ENCODE results near the gene AKAP13. TPM values are rescaled to one million over a fixed set of nuclear protein-coding genes. Genes with fewer than 3 reads are reported as not detected.

Gene AKAP13
- total and polyA plus RNA-seq, 2 donors (not counting 1 experiment from before 2014, with no cell fraction given): 73.8 to 358 TPM

GRCh38 chr15:85745525-85746150 is 365.2 kb downstream of the AKAP13 start:
- WGBS (ENCODE audit: insufficient coverage): 95% methylated on average over 14 of the region's 14 CpGs

GRCh38 chr15:85746641-85747040 is 366.2 kb downstream of the AKAP13 start:
- H3K36me3 ChIP-seq (replicated peaks in 1 of 2; ENCODE audit: control extremely low read depth in 1 of 2, control insufficient read depth in 1 of 2, extremely low read depth in 1 of 2, insufficient read depth in 2 of 2, low read length in 1 of 2): peaks cover 0 to 74% of the 10 kb centered on the region in 2 experiments
- no peaks in the 10 kb centered on the region for H3K9me3 Mint-ChIP-seq (ENCODE audit: insufficient read depth)
- 97% methylated on average over 11 of the region's 12 CpGs for WGBS (ENCODE audit: insufficient coverage)
- no peak overlapping the region for H3K27ac Mint-ChIP-seq
- ChIA-PET CTCF (no interaction called here), POLR2A (no interaction called here)
- TF ChIP-seq EZH2 (IDR thresholded peaks at IDR 0.05; ENCODE audit: borderline replicate concordance, insufficient read depth, low read depth, low read length, poor library complexity, severe bottlenecking) (no peak), CTCF (IDR thresholded peaks at IDR 0.05) (no peak)
- no peaks in the 10 kb centered on the region for H3K4me1 Mint-ChIP-seq
- H3K9me3 ChIP-seq (ENCODE audit: control extremely low read depth in 1 of 3, control insufficient read depth in 2 of 3, insufficient read depth in 1 of 3, low read length in 2 of 3): no peaks in the 10 kb centered on the region
- H3K4me1 ChIP-seq (ENCODE audit: control insufficient read depth in 2 of 2, insufficient read depth in 2 of 2, low read length in 2 of 2): no peaks in the 10 kb centered on the region
- H3K4me3 Mint-ChIP-seq: no peak overlapping the region
- H3K4me3 ChIP-seq (ENCODE audit: control extremely low read depth in 1 of 5, extremely low read depth in 1 of 5, insufficient read depth in 1 of 5, low read depth in 2 of 5, low read length in 4 of 5): no peak overlapping the region
- H3K9ac ChIP-seq (ENCODE audit: low read length): no peak overlapping the region
- H3K4me2 ChIP-seq (replicated peaks; ENCODE audit: low read depth, low read length, poor library complexity, severe bottlenecking): no peak overlapping the region
- no peaks in the 10 kb centered on the region for H3K79me2 ChIP-seq (ENCODE audit: control insufficient read depth, insufficient read depth, low read length)
- no peak overlapping the region for H2AFZ ChIP-seq (ENCODE audit: insufficient read depth, low read depth, low read length, poor library complexity, severe bottlenecking)
- intact Hi-C loops (cut with micrococcal nuclease): no loop called here
- ATAC-seq (ENCODE audit: low read depth): no peak
- no peak overlapping the region for H3K27ac ChIP-seq (ENCODE audit: low read length in 2 of 2)
- H4K20me1 ChIP-seq (ENCODE audit: control insufficient read depth, insufficient read depth, low read length, poor library complexity, severe bottlenecking): peaks cover 54% of the 10 kb centered on the region
- no peak for DNase-seq
- no peaks in the 10 kb centered on the region for H3K27me3 ChIP-seq (replicated peaks in 1 of 4; ENCODE audit: control extremely low read depth in 1 of 4, control insufficient read depth in 3 of 4, insufficient read depth in 4 of 4, low read length in 3 of 4)
- no peaks in the 10 kb centered on the region for H3K27me3 Mint-ChIP-seq

More at GRCh38 chr15:85745525-85746150, 365.2 kb downstream of the AKAP13 start:
- Histone ChIP-seq H3K4me3 (ENCODE audit: control extremely low read depth in 1 of 5, extremely low read depth in 1 of 5, insufficient read depth in 1 of 5, low read depth in 2 of 5, low read length in 4 of 5) (no peak overlapping the region), H4K20me1 (ENCODE audit: control insufficient read depth, insufficient read depth, low read length, poor library complexity, severe bottlenecking) (peaks cover 61% of the 10 kb centered on the region), H3K79me2 (ENCODE audit: control insufficient read depth, insufficient read depth, low read length) (no peaks in the 10 kb centered on the region), H3K9me3 (ENCODE audit: control extremely low read depth in 1 of 3, control insufficient read depth in 2 of 3, insufficient read depth in 1 of 3, low read length in 2 of 3) (no peaks in the 10 kb centered on the region), H3K9ac (ENCODE audit: low read length) (no peak overlapping the region), H3K4me1 (ENCODE audit: control insufficient read depth in 2 of 2, insufficient read depth in 2 of 2, low read length in 2 of 2) (no peaks in the 10 kb centered on the region), H3K36me3 (replicated peaks in 1 of 2; ENCODE audit: control extremely low read depth in 1 of 2, control insufficient read depth in 1 of 2, extremely low read depth in 1 of 2, insufficient read depth in 2 of 2, low read length in 1 of 2) (peaks cover 0 to 83% of the 10 kb centered on the region in 2 experiments), H3K27me3 (replicated peaks in 1 of 4; ENCODE audit: control extremely low read depth in 1 of 4, control insufficient read depth in 3 of 4, insufficient read depth in 4 of 4, low read length in 3 of 4) (no peaks in the 10 kb centered on the region), H3K27ac (ENCODE audit: low read length in 2 of 2) (no peak overlapping the region), H2AFZ (ENCODE audit: insufficient read depth, low read depth, low read length, poor library complexity, severe bottlenecking) (no peak overlapping the region), H3K4me2 (replicated peaks; ENCODE audit: low read depth, low read length, poor library complexity, severe bottlenecking) (no peak overlapping the region)
- intact Hi-C loops (cut with micrococcal nuclease): no loop called here
- no peaks in the 10 kb centered on the region for H3K9me3 Mint-ChIP-seq (ENCODE audit: insufficient read depth)
- CTCF ChIA-PET: no interaction called here
- H3K27me3 Mint-ChIP-seq: no peaks in the 10 kb centered on the region
- DNase-seq (no peak), ATAC-seq (ENCODE audit: low read depth) (no peak)
- POLR2A ChIA-PET: no interaction called here
- no peak overlapping the region for H3K27ac Mint-ChIP-seq
- no peak for TF ChIP-seq EZH2 (IDR thresholded peaks at IDR 0.05; ENCODE audit: borderline replicate concordance, insufficient read depth, low read depth, low read length, poor library complexity, severe bottlenecking)
- H3K4me3 Mint-ChIP-seq: no peak overlapping the region
- no peaks in the 10 kb centered on the region for H3K4me1 Mint-ChIP-seq

All from B cell (primary cell).